Breast epithelium (tissue), 4 donors: ENCODE data around the gene GSPT1. TPM values are rescaled to one million over a fixed set of nuclear protein-coding genes. Genes with fewer than 3 reads are reported as not detected.
"Not testable (repeated sequence)": the region's sequence is repeated elsewhere in the genome, so short reads cannot be mapped to it uniquely, and the experiment has no call there.

Experiments used
- DNase-seq, 2 donors: peaks; one replicate each; pipeline ENCODE4 v3.0.0-alpha.2; 2019; ENCODE audit warnings: low spot score in 2 of 2
- H3K27ac ChIP-seq, 2 donors: fragments of 200-600 bp; sonication (generic) in 1 of 2; one replicate each; pipeline ENCODE4 v1.5.1; 2016 to 2019; ENCODE audit warnings: mild to moderate bottlenecking in 1 of 2
- H3K27me3 ChIP-seq, 2 donors: fragments of 200-600 bp; sonication (generic) in 1 of 2; one replicate each; pipeline versions ENCODE4 v1.5.1 to v1.6.0; 2017 to 2019; ENCODE audit warnings: control low read depth in 1 of 2, mild to moderate bottlenecking in 1 of 2
- H3K36me3 ChIP-seq: fragments of 200-600 bp; one replicate; pipeline ENCODE4 v1.5.1; 2019
- H3K4me1 ChIP-seq, 2 donors: fragments of 200-600 bp; sonication (generic); one replicate each; pipeline ENCODE4 v1.5.1; 2016 to 2019; ENCODE audit warnings: control low read depth in 1 of 2
- H3K4me3 ChIP-seq, 3 donors: fragments of 200-600 bp; sonication (generic); 1 replicate in 2 of 3; 2 replicates in 1 of 3; pipeline ENCODE4 v1.5.1; 2016 to 2019; ENCODE audit warnings: mild to moderate bottlenecking in 3 of 3, moderate library complexity in 2 of 3
- H3K9me3 ChIP-seq, 2 donors: fragments of 200-600 bp; sonication (generic) in 1 of 2; one replicate each; pipeline ENCODE4 v1.5.1; 2016 to 2019; ENCODE audit warnings: control low read depth in 1 of 2
- POLR2A ChIP-seq: fragments of 450-650 bp; IDR thresholded peaks from one replicate; pipeline ENCODE4 v1.6.1; 2016; ENCODE audit warnings: antibody characterized with exemption, mild to moderate bottlenecking, moderate library complexity
- POLR2AphosphoS5 ChIP-seq, 3 donors: sonication (generic); formaldehyde crosslinking; IDR thresholded peaks; one replicate each; pipeline ENCODE4 v1.6.1; 2017; ENCODE audit warnings: antibody characterized with exemption in 3 of 3
- intact Hi-C: fragments of 100-400 bp; cut with DNase I; formaldehyde crosslinking; loops from one replicate; pipeline ENCODE4 v1.15.1; 2023; ENCODE audit warnings: low total_unique reads
- total RNA-seq, 3 donors: library from RNA; depleted of rRNA; stranded (reverse); fragments of >200 nt; gene quantifications; one replicate each; pipeline ENCODE4 v1.1.0, GENCODE V29; 2016
- TF ChIP-seq, protein P1 (sequence below), 3 donors: fragments of 450-650 bp; IDR thresholded peaks; one replicate each; pipeline ENCODE4 v1.5.1; 2016 to 2017; ENCODE audit warnings: antibody characterized with exemption in 3 of 3, mild to moderate bottlenecking in 3 of 3, moderate library complexity in 3 of 3

The GSPT1 gene
- total RNA-seq, 3 donors from 2014 or later: 61.3 to 68.5 (median 67.6) TPM

DNA sequence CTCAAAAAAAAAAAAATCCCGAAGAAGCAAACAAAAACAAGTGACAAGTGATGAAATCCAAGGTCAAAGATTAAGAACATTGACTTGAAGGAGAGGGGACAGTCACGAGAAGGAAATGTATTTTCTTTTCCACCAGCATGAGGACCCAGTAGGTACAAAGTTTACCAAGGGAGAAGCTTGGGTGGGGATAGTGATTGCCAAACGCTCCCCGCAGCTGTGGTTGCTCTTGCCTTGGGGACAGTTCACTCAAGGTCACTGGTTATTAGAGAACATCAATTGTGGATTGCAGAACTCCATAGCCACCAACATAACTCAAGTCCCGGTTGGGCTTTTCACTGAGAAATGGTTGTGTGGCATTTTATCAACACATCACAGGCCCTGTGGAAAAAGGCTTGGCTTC, 91.4 kb downstream of the GSPT1 start:
- intact Hi-C loops: no loop called here
- no peaks in the 10 kb centered on the region for H3K36me3 ChIP-seq
- no peak overlapping the region for H3K4me3 ChIP-seq
- TF ChIP-seq POLR2AphosphoS5 (IDR thresholded peaks at IDR 0.05): peak in 2 of 3 donors; percentile 19 to 39
- TF ChIP-seq, protein P1, sequence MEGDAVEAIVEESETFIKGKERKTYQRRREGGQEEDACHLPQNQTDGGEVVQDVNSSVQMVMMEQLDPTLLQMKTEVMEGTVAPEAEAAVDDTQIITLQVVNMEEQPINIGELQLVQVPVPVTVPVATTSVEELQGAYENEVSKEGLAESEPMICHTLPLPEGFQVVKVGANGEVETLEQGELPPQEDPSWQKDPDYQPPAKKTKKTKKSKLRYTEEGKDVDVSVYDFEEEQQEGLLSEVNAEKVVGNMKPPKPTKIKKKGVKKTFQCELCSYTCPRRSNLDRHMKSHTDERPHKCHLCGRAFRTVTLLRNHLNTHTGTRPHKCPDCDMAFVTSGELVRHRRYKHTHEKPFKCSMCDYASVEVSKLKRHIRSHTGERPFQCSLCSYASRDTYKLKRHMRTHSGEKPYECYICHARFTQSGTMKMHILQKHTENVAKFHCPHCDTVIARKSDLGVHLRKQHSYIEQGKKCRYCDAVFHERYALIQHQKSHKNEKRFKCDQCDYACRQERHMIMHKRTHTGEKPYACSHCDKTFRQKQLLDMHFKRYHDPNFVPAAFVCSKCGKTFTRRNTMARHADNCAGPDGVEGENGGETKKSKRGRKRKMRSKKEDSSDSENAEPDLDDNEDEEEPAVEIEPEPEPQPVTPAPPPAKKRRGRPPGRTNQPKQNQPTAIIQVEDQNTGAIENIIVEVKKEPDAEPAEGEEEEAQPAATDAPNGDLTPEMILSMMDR (IDR thresholded peaks at IDR 0.05): no peak
- no peak for TF ChIP-seq POLR2A
- no peaks in the 10 kb centered on the region for H3K4me1 ChIP-seq
- no peaks in the 10 kb centered on the region for H3K27me3 ChIP-seq
- DNase-seq: no peak
- H3K27ac ChIP-seq: no peak overlapping the region
- H3K9me3 ChIP-seq: no peaks in the 10 kb centered on the region

GRCh38 chr16:11823645-11824044, 92.1 kb downstream of the GSPT1 start:
- H3K4me3 ChIP-seq, DNase-seq, H3K4me1 ChIP-seq, H3K36me3 ChIP-seq, H3K27me3 ChIP-seq, H3K9me3 ChIP-seq, intact Hi-C loops, H3K27ac ChIP-seq: not testable (repeated sequence)

DNA sequence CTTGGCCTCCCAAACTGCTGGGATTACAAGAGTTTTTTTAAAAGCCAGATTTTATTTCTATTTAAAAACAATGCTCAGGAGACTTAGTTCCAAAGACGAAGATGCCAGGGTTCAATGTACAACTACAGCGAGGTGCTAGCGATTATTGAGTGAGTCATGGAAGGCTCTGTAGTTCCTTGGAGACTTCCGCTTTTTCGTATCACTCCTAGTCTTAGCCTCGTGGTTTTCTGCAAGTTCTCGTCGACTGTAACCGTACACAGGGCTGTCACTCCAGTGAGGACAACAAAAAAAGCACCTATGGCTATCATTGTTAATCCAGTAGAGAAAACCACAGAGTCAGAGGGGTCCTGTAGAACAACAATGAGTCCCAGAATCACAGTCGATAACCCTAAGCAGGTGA, 96.0 kb downstream of the GSPT1 start:
- H3K36me3 ChIP-seq: no peaks in the 10 kb centered on the region
- no peak overlapping the region for H3K27ac ChIP-seq
- intact Hi-C loops: no loop called here
- DNase-seq: no peak
- H3K27me3 ChIP-seq: no peaks in the 10 kb centered on the region
- no peaks in the 10 kb centered on the region for H3K4me1 ChIP-seq
- H3K4me3 ChIP-seq: no peak overlapping the region
- TF ChIP-seq POLR2AphosphoS5 (IDR thresholded peaks at IDR 0.05) (no peak), POLR2A (no peak)
- TF ChIP-seq, protein P1 (IDR thresholded peaks at IDR 0.05): no peak
- H3K9me3 ChIP-seq: no peaks in the 10 kb centered on the region

DNA sequence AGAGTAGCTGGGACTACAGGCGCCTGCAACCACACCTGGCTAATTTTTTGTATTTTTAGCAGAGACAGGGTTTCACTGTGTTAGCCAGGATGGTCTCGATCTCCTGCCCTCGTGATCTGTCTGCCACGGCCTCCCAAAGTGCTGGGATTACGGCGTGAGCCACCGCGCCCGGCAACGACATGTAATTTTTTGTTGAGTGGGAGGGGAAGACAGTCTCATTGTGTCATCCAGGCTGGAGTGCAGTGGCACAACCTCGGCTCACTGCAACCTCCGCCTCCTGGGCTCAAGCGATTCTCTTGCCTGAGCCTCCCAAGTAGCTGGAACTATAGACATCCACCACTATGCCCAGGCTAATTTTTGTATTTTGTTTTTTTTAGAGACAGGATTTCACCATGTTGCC, 96.8 kb downstream of the GSPT1 start:
- DNase-seq, intact Hi-C loops, H3K4me1 ChIP-seq, H3K36me3 ChIP-seq, H3K4me3 ChIP-seq, H3K9me3 ChIP-seq, H3K27ac ChIP-seq, H3K27me3 ChIP-seq: not testable (repeated sequence)

Other genes with a start within 250 kb of the GSPT1 start
- 10 to 100 TPM; 16.4 to 68.3 (median 18.7) TPM for gene SNN, start 247.5 kb downstream of the GSPT1 start, total RNA-seq
- gene TXNDC11, start 173.1 kb downstream of the GSPT1 start, total RNA-seq: 10 to 100 TPM; 38.6 to 53.7 (median 47.9) TPM
- gene ZC3H7A, start 118.7 kb downstream of the GSPT1 start, total RNA-seq: 10 to 100 TPM; 58.4 to 70.7 (median 67.5) TPM
- gene RSL1D1, start 64.4 kb downstream of the GSPT1 start, total RNA-seq: 100 to 1,000 TPM; 150 to 219 (median 172) TPM
- gene NPIPB2, start 26.1 kb upstream of the GSPT1 start, total RNA-seq: 10 to 100 TPM; 14.8 to 23.9 (median 20.3) TPM
- under 1 TPM in 2 of 3 donors, not detected in 1; 0.44 to 0.98 TPM for gene TNFRSF17, start 49.3 kb upstream of the GSPT1 start, total RNA-seq
- gene SNX29, start 60.8 kb upstream of the GSPT1 start, total RNA-seq: 10 to 100 TPM; 19.2 to 37.4 (median 28.8) TPM